Ishikawa (cell line): Measurements from ENCODE around the gene WFIKKN1.

Experiments used
- CEBPB ChIP-seq: IDR thresholded peaks from 2 replicates; pipeline ENCODE4 v1.6.1; 2012
- EP300 ChIP-seq: IDR thresholded peaks from 2 replicates; pipeline ENCODE4 v1.6.1; 2012; ENCODE audit warnings: borderline replicate concordance
- FOXM1 ChIP-seq: IDR thresholded peaks from 2 replicates; pipeline ENCODE4 v1.6.1; 2012; ENCODE audit warnings: low read depth, borderline replicate concordance
- NFIC ChIP-seq: IDR thresholded peaks from 2 replicates; pipeline ENCODE4 v1.6.1; 2012
- RAD21 ChIP-seq: IDR thresholded peaks from 2 replicates; pipeline ENCODE4 v1.6.1; 2012; ENCODE audit warnings: low read depth
- TAF1 ChIP-seq: IDR thresholded peaks from 2 replicates; pipeline ENCODE4 v1.6.1; 2012; ENCODE audit warnings: low read depth, mild to moderate bottlenecking
- TCF12 ChIP-seq: IDR thresholded peaks from 2 replicates; pipeline ENCODE4 v1.6.1; 2012; ENCODE audit warnings: low read depth
- TEAD4 ChIP-seq: IDR thresholded peaks from 2 replicates; pipeline ENCODE4 v1.6.1; 2012
- YY1 ChIP-seq: IDR thresholded peaks from 2 replicates; pipeline ENCODE4 v1.6.1; 2012; ENCODE audit warnings: low read depth
- TF ChIP-seq, protein P1 (sequence below): IDR thresholded peaks from 2 replicates; pipeline ENCODE4 v1.6.1; 2012
- TF ChIP-seq, protein P2 (sequence below): IDR thresholded peaks from 2 replicates; pipeline ENCODE4 v1.6.1; 2012; ENCODE audit warnings: low read depth, mild to moderate bottlenecking
- TF ChIP-seq, protein P3 (sequence below): IDR thresholded peaks from 2 replicates; pipeline ENCODE4 v1.6.1; 2012

DNA sequence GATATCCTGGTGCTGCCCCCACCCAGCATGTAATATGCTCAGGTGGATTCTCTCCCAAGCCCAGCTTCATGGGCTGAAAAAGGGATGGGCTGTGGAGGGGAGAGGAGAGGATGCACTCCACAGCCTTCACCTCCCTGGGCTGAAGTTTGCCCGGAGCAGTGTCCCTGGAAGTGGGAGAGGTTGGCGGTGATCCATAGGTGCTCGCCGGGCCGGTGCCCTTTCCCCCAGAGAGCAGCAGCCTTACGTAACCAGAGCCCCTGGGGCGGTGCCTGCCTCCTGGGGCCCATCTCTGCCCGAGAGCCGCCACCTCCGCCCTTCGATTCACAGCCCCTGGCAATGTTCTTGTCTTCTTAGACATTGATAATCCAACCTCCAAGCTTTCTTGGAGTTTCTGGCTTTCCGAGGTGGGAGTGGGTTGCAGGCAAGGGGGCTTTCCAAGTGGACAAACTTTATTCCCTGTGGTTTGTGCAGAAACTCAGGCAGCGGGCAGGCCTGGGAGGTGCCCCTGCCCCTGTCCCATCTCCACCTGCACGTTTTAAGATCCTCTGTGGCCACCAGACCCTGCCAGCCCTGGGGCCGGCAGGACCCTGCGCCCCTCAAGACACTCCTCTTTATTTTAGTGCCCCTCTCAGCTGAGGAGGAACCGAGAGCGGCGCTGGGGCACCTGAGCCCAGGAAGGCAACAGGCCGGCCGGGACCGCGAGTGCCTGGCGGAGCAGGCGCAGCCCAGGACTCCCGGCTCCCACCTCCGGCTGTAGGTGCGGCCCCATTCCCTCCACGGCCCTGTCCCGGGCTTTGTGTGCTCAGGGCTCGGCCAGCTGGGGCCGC, 15.3 kb downstream of the WFIKKN1 start:
- TF ChIP-seq EP300 (no peak), TAF1 (no peak), CEBPB (no peak; the same call in 1 of the 2 replicates), TCF12 (no peak), YY1 (no peak), TEAD4 (no peak), FOXM1 (no peak), RAD21 (no peak), NFIC (no peak)
- TF ChIP-seq, protein P1, sequence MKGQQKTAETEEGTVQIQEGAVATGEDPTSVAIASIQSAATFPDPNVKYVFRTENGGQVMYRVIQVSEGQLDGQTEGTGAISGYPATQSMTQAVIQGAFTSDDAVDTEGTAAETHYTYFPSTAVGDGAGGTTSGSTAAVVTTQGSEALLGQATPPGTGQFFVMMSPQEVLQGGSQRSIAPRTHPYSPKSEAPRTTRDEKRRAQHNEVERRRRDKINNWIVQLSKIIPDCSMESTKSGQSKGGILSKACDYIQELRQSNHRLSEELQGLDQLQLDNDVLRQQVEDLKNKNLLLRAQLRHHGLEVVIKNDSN, result no peak
- TF ChIP-seq, protein P2, sequence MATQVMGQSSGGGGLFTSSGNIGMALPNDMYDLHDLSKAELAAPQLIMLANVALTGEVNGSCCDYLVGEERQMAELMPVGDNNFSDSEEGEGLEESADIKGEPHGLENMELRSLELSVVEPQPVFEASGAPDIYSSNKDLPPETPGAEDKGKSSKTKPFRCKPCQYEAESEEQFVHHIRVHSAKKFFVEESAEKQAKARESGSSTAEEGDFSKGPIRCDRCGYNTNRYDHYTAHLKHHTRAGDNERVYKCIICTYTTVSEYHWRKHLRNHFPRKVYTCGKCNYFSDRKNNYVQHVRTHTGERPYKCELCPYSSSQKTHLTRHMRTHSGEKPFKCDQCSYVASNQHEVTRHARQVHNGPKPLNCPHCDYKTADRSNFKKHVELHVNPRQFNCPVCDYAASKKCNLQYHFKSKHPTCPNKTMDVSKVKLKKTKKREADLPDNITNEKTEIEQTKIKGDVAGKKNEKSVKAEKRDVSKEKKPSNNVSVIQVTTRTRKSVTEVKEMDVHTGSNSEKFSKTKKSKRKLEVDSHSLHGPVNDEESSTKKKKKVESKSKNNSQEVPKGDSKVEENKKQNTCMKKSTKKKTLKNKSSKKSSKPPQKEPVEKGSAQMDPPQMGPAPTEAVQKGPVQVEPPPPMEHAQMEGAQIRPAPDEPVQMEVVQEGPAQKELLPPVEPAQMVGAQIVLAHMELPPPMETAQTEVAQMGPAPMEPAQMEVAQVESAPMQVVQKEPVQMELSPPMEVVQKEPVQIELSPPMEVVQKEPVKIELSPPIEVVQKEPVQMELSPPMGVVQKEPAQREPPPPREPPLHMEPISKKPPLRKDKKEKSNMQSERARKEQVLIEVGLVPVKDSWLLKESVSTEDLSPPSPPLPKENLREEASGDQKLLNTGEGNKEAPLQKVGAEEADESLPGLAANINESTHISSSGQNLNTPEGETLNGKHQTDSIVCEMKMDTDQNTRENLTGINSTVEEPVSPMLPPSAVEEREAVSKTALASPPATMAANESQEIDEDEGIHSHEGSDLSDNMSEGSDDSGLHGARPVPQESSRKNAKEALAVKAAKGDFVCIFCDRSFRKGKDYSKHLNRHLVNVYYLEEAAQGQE, result no peak
- TF ChIP-seq, protein P3, sequence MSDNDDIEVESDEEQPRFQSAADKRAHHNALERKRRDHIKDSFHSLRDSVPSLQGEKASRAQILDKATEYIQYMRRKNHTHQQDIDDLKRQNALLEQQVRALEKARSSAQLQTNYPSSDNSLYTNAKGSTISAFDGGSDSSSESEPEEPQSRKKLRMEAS, result no peak
